ENCODE results near the gene DIRAS3.

DNA sequence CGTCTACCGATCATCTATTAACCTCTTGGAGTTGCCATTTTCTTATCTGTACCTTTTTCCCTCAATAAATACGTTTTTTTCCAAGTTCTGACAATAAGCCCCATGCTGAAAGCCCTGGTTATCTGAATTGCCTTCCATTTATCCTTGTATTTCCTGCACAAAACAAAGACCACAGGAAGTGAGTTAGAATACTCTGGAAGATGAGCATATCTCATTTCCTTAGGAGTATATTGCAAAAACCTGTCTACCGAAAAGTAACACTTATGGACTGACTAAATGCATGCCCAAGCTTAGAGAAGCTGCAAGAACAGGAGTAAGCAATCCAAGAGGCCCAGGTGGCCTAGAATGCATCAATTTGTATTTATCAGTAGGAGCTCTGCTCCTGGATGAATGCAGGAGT is 39.9 kb downstream of the DIRAS3 start:
- no peak for TF ChIP-seq POLR2A (IDR thresholded peaks at IDR 0.05)
- no peak for TF ChIP-seq CTCF (IDR thresholded peaks at IDR 0.05)
